ENCODE results near the gene PRDM16. TPM values are rescaled to one million over a fixed set of nuclear protein-coding genes. Genes with fewer than 3 reads are reported as not detected.

Gene PRDM16
- total and polyA plus RNA-seq, 2 donors (not counting 1 experiment from before 2014, with no cell fraction given) = 0.03 to 0.12 TPM

GRCh38 chr1:3052501-3052900 lies 16.5 kb upstream of the PRDM16 start:
- CTCF ChIA-PET = no interaction called here
- Histone ChIP-seq H3K4me2 (replicated peaks; ENCODE audit: low read depth, low read length, poor library complexity, severe bottlenecking) (no peak overlapping the region), H3K9ac (ENCODE audit: low read length) (no peak overlapping the region), H3K27me3 (replicated peaks in 1 of 4; ENCODE audit: control extremely low read depth in 1 of 4, control insufficient read depth in 3 of 4, insufficient read depth in 4 of 4, low read length in 3 of 4) (no peaks in the 10 kb centered on the region), H3K9me3 (ENCODE audit: control extremely low read depth in 1 of 3, control insufficient read depth in 2 of 3, insufficient read depth in 1 of 3, low read length in 2 of 3) (peaks cover 0 to 12% (median 0%) of the 10 kb centered on the region in 3 donors), H4K20me1 (ENCODE audit: control insufficient read depth, insufficient read depth, low read length, poor library complexity, severe bottlenecking) (no peaks in the 10 kb centered on the region), H3K4me1 (ENCODE audit: control insufficient read depth in 2 of 2, insufficient read depth in 2 of 2, low read length in 2 of 2) (no peaks in the 10 kb centered on the region), H2AFZ (ENCODE audit: insufficient read depth, low read depth, low read length, poor library complexity, severe bottlenecking) (no peak overlapping the region), H3K27ac (ENCODE audit: low read length in 2 of 2) (no peak overlapping the region), H3K4me3 (ENCODE audit: control extremely low read depth in 1 of 5, extremely low read depth in 1 of 5, insufficient read depth in 1 of 5, low read depth in 2 of 5, low read length in 4 of 5) (no peak overlapping the region), H3K79me2 (ENCODE audit: control insufficient read depth, insufficient read depth, low read length) (no peaks in the 10 kb centered on the region), H3K36me3 (replicated peaks in 1 of 2; ENCODE audit: control extremely low read depth in 1 of 2, control insufficient read depth in 1 of 2, extremely low read depth in 1 of 2, insufficient read depth in 2 of 2, low read length in 1 of 2) (no peaks in the 10 kb centered on the region)
- H3K9me3 Mint-ChIP-seq (ENCODE audit: insufficient read depth) = peaks cover 4% of the 10 kb centered on the region
- intact Hi-C loops (cut with micrococcal nuclease) = no loop called here
- peaks cover 28% of the 10 kb centered on the region for H3K27me3 Mint-ChIP-seq
- DNase-seq = no peak
- no peak overlapping the region for H3K27ac Mint-ChIP-seq
- ATAC-seq (ENCODE audit: low read depth) = no peak
- POLR2A ChIA-PET = no interaction called here
- WGBS (ENCODE audit: insufficient coverage) = 95% methylated on average over 5 of the region's 5 CpGs
- H3K4me1 Mint-ChIP-seq = no peaks in the 10 kb centered on the region
- TF ChIP-seq EZH2 (IDR thresholded peaks at IDR 0.05; ENCODE audit: borderline replicate concordance, insufficient read depth, low read depth, low read length, poor library complexity, severe bottlenecking) (no peak), CTCF (IDR thresholded peaks at IDR 0.05) (no peak)
- H3K4me3 Mint-ChIP-seq = no peak overlapping the region

GRCh38 chr1:3053366-3053980 lies 15.5 kb upstream of the PRDM16 start:
- POLR2A ChIA-PET = no interaction called here
- peaks cover 4% of the 10 kb centered on the region for H3K9me3 Mint-ChIP-seq (ENCODE audit: insufficient read depth)
- H3K27me3 Mint-ChIP-seq = peaks cover 25% of the 10 kb centered on the region

More at GRCh38 chr1:3053366-3053980, 15.5 kb upstream of the PRDM16 start:
- H3K27ac Mint-ChIP-seq = no peak overlapping the region
- no peak overlapping the region for H2AFZ ChIP-seq (ENCODE audit: insufficient read depth, low read depth, low read length, poor library complexity, severe bottlenecking)
- no peak for ATAC-seq (ENCODE audit: low read depth)
- no peak overlapping the region for H3K4me3 Mint-ChIP-seq
- no peaks in the 10 kb centered on the region for H3K36me3 ChIP-seq (replicated peaks in 1 of 2; ENCODE audit: control extremely low read depth in 1 of 2, control insufficient read depth in 1 of 2, extremely low read depth in 1 of 2, insufficient read depth in 2 of 2, low read length in 1 of 2)
- no peak overlapping the region for H3K27ac ChIP-seq (ENCODE audit: low read length in 2 of 2)
- no peaks in the 10 kb centered on the region for H3K4me1 ChIP-seq (ENCODE audit: control insufficient read depth in 2 of 2, insufficient read depth in 2 of 2, low read length in 2 of 2)
- TF ChIP-seq CTCF (IDR thresholded peaks at IDR 0.05) (no peak), EZH2 (IDR thresholded peaks at IDR 0.05; ENCODE audit: borderline replicate concordance, insufficient read depth, low read depth, low read length, poor library complexity, severe bottlenecking) (no peak)
- 97% methylated on average over 7 of the region's 9 CpGs for WGBS (ENCODE audit: insufficient coverage)
- H3K4me2 ChIP-seq (replicated peaks; ENCODE audit: low read depth, low read length, poor library complexity, severe bottlenecking) = no peak overlapping the region
- no peak overlapping the region for H3K4me3 ChIP-seq (ENCODE audit: control extremely low read depth in 1 of 5, extremely low read depth in 1 of 5, insufficient read depth in 1 of 5, low read depth in 2 of 5, low read length in 4 of 5)
- CTCF ChIA-PET = interaction anchor here (0.6 kb wide), 1 partner anchor 1586 kb away, joined by 3 read pairs; no protein-coding TSS in a partner anchor
- no peaks in the 10 kb centered on the region for H3K27me3 ChIP-seq (replicated peaks in 1 of 4; ENCODE audit: control extremely low read depth in 1 of 4, control insufficient read depth in 3 of 4, insufficient read depth in 4 of 4, low read length in 3 of 4)
- intact Hi-C loops (cut with micrococcal nuclease) = no loop called here
- H3K9ac ChIP-seq (ENCODE audit: low read length) = no peak overlapping the region
- no peak for DNase-seq
- no peaks in the 10 kb centered on the region for H4K20me1 ChIP-seq (ENCODE audit: control insufficient read depth, insufficient read depth, low read length, poor library complexity, severe bottlenecking)
- H3K79me2 ChIP-seq (ENCODE audit: control insufficient read depth, insufficient read depth, low read length) = no peaks in the 10 kb centered on the region
- peaks cover 0 to 12% (median 0%) of the 10 kb centered on the region in 3 donors for H3K9me3 ChIP-seq (ENCODE audit: control extremely low read depth in 1 of 3, control insufficient read depth in 2 of 3, insufficient read depth in 1 of 3, low read length in 2 of 3)
- no peaks in the 10 kb centered on the region for H3K4me1 Mint-ChIP-seq
